Spleen (tissue), 11 donors: ENCODE results near the gene ITFG1. TPM values are rescaled to one million over a fixed set of nuclear protein-coding genes. Genes with fewer than 3 reads are reported as not detected.

ENCODE experiments used
- DNase-seq: peaks from one replicate; pipeline ENCODE4 v3.0.0-alpha.2; 2020
- H3K27ac ChIP-seq, 8 donors: fragments of 200-600 bp; sonication (generic) in 7 of 8; 1 replicate in 4 of 8; 2 replicates in 4 of 8; pipeline versions ENCODE4 v1.5.0 to v1.8.0; 2016 to 2021; ENCODE audit warnings: inconsistent platforms in 4 of 8, mild to moderate bottlenecking in 4 of 8, moderate library complexity in 1 of 8
- H3K27me3 ChIP-seq, 7 donors: fragments of 200-600 bp; sonication (generic) in 6 of 7; replicated peaks in 1 of 7; 1 replicate in 4 of 7; 2 replicates in 3 of 7; pipeline versions ENCODE4 v1.5.0 to v1.8.0; 2016 to 2021; ENCODE audit warnings: inconsistent platforms in 3 of 7, mild to moderate bottlenecking in 1 of 7
- H3K36me3 ChIP-seq, 6 donors: fragments of 200-600 bp; sonication (generic) in 5 of 6; 1 replicate in 4 of 6; 2 replicates in 2 of 6; pipeline versions ENCODE4 v1.5.0 to v1.8.0; 2016 to 2021; ENCODE audit warnings: inconsistent platforms in 2 of 6
- H3K4me1 ChIP-seq, 6 donors: fragments of 200-600 bp; sonication (generic) in 5 of 6; 1 replicate in 3 of 6; 2 replicates in 3 of 6; pipeline versions ENCODE4 v1.5.0 to v1.8.0; 2016 to 2021; ENCODE audit warnings: inconsistent platforms in 3 of 6
- H3K4me3 ChIP-seq, 8 donors: fragments of 200-600 bp; sonication (generic) in 7 of 8; 1 replicate in 4 of 8; 2 replicates in 4 of 8; pipeline versions ENCODE4 v1.5.0 to v1.8.0; 2016 to 2021; ENCODE audit warnings: inconsistent platforms in 4 of 8, mild to moderate bottlenecking in 4 of 8, moderate library complexity in 2 of 8
- H3K9me3 ChIP-seq, 8 donors: fragments of 200-600 bp; sonication (generic) in 7 of 8; 1 replicate in 4 of 8; 2 replicates in 4 of 8; pipeline versions ENCODE4 v1.5.0 to v1.8.0; 2016 to 2021; ENCODE audit warnings: inconsistent platforms in 4 of 8
- POLR2A ChIP-seq, 3 donors: fragments of 450-650 bp; IDR thresholded peaks; one replicate each; pipeline ENCODE4 v1.5.1; 2017; ENCODE audit warnings: antibody characterized with exemption in 3 of 3, mild to moderate bottlenecking in 1 of 3
- POLR2AphosphoS5 ChIP-seq, 3 donors: sonication (generic); formaldehyde crosslinking; IDR thresholded peaks; one replicate each; pipeline ENCODE4 v1.5.1; 2017; ENCODE audit warnings: antibody characterized with exemption in 3 of 3
- WGBS, 5 donors: extraction: QIAGEN DNeasy Blood & Tissue Kit in 3 of 5; methylation state at CpG; one replicate each; pipeline versions ENCODE4 v1.1.5 to v1.1.7; 2013 to 2018; 5-methylcytosine and 5-hydroxymethylcytosine counted together
- intact Hi-C: fragments of 100-400 bp; cut with DNase I; formaldehyde crosslinking; loops from one replicate; pipeline ENCODE4 v1.15.0; 2023; ENCODE audit warnings: low total_unique reads
- polyA plus RNA-seq, 3 donors: library from polyadenylated mRNA; stranded (reverse); fragments of 200-250 nt; gene quantifications; one replicate each; pipeline ENCODE4 v1.2.1, GENCODE V29; 2013
- total RNA-seq, 7 donors: library from RNA; depleted of rRNA in 3 of 7; stranded (reverse); fragments of >200 nt in 3 of 7; fragmentation: NEBNext Ultra II Directional in 4 of 7; extraction: Animal tissue kit (Norgen Biotek cat#: 25700) in 4 of 7; gene quantifications; one replicate each; pipeline versions ENCODE4 v1.1.0 to v1.2.1, GENCODE V29; 2016 to 2021
- TF ChIP-seq, protein P1 (sequence below), 11 experiments: fragments of 200-600 bp in 7 of 11; fragments of 450-650 bp in 4 of 11; sonication (generic) in 4 of 11; IDR thresholded peaks in 8 of 11; conservative IDR thresholded peaks in 3 of 11; 1 replicate in 7 of 11; 2 replicates in 4 of 11; pipeline versions ENCODE4 v1.4.0 to v1.8.0; 2016 to 2021; ENCODE audit warnings: antibody characterized with exemption in 11 of 11, inconsistent platforms in 4 of 11, mild to moderate bottlenecking in 1 of 11
- donor health status: healthy with polysubstance abuse.
- donor health status: DM: no; HTN: no; CAD: no; lungs with moderate emphysema.
- donor health status: DM: no; HTN: no; CAD: no.
- donor health status: Bipolar disorder and iron deficiency.
- donor health status: healthy.
- donor health status: DM: no; HTN: no; CAD: no.
- donor health status: DM: yes; HTN: yes; CAD: no.

ITFG1 gene
- total and polyA plus RNA-seq, 10 donors, result 9.0 to 62.3 (median 47.6) TPM

- Histone ChIP-seq H3K4me3 (peak overlapping the region in 6 of 8 donors; percentile 4 to 56 (median 20)), H3K27me3 (no peaks in the 10 kb centered on the region), H3K4me1 (peaks cover 0 to 55% (median 21%) of the 10 kb centered on the region in 6 donors), H3K36me3 (peaks cover 0 to 45% (median 9%) of the 10 kb centered on the region in 6 donors), H3K9me3 (peaks cover 0 to 40% (median 30%) of the 10 kb centered on the region in 8 donors), H3K27ac (peak overlapping the region; percentile 50 to 91 (median 80))
- DNase-seq, result no peak
- TF ChIP-seq, protein P1, sequence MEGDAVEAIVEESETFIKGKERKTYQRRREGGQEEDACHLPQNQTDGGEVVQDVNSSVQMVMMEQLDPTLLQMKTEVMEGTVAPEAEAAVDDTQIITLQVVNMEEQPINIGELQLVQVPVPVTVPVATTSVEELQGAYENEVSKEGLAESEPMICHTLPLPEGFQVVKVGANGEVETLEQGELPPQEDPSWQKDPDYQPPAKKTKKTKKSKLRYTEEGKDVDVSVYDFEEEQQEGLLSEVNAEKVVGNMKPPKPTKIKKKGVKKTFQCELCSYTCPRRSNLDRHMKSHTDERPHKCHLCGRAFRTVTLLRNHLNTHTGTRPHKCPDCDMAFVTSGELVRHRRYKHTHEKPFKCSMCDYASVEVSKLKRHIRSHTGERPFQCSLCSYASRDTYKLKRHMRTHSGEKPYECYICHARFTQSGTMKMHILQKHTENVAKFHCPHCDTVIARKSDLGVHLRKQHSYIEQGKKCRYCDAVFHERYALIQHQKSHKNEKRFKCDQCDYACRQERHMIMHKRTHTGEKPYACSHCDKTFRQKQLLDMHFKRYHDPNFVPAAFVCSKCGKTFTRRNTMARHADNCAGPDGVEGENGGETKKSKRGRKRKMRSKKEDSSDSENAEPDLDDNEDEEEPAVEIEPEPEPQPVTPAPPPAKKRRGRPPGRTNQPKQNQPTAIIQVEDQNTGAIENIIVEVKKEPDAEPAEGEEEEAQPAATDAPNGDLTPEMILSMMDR (IDR thresholded peaks at IDR 0.05 in 8 of 11, conservative IDR thresholded peaks at IDR 0.05 in 3 of 11), result no peak
- intact Hi-C loops, result no loop called here
- WGBS, 5 donors, result 51 to 59% (median 59%) methylated on average over 9 of the region's 9 CpGs
These were observed 32.8 kb upstream of the ITFG1 start for GRCh38 chr16:47493381-47494337.

- H3K4me1 ChIP-seq, result peaks cover 0 to 55% (median 21%) of the 10 kb centered on the region in 6 donors
These were observed 31.8 kb upstream of the ITFG1 start for GRCh38 chr16:47492428-47493377.

GRCh38 chr16:47492036-47492427 is 31.2 kb upstream of the ITFG1 start:
- H3K27me3 ChIP-seq, result no peaks in the 10 kb centered on the region
- TF ChIP-seq, protein P1 (IDR thresholded peaks at IDR 0.05 in 8 of 11, conservative IDR thresholded peaks at IDR 0.05 in 3 of 11), result no peak
- TF ChIP-seq POLR2A (IDR thresholded peaks at IDR 0.05), result no peak
- no peak for TF ChIP-seq POLR2AphosphoS5 (IDR thresholded peaks at IDR 0.05)
- peaks cover 0 to 53% (median 39%) of the 10 kb centered on the region in 8 donors for H3K9me3 ChIP-seq
- intact Hi-C loops, result no loop called here
- peaks cover 0 to 45% (median 2%) of the 10 kb centered on the region in 6 donors for H3K36me3 ChIP-seq
- no peak for DNase-seq
- H3K4me1 ChIP-seq, result peaks cover 0 to 55% (median 21%) of the 10 kb centered on the region in 6 donors
- H3K27ac ChIP-seq, result peak overlapping the region in 7 of 8 donors; percentile 66 to 91 (median 85)
- H3K4me3 ChIP-seq, result peak overlapping the region in 3 of 8 donors; percentile 20 to 56 (median 32)
- 65 to 81% (median 72%) methylated on average over 1 of the region's 1 CpG for WGBS, 5 donors

More at GRCh38 chr16:47492428-47493377, 31.8 kb upstream of the ITFG1 start:
- Histone ChIP-seq H3K27me3 (no peaks in the 10 kb centered on the region), H3K4me3 (peak overlapping the region in 6 of 8 donors; percentile 4 to 56 (median 20)), H3K36me3 (peaks cover 0 to 45% (median 4%) of the 10 kb centered on the region in 6 donors), H3K9me3 (peaks cover 0 to 49% (median 38%) of the 10 kb centered on the region in 8 donors), H3K27ac (peak overlapping the region; percentile 50 to 91 (median 80))
- peak; percentile 83 for DNase-seq
- WGBS, 5 donors, result 56 to 67% (median 62%) methylated on average over 10 of the region's 10 CpGs
- intact Hi-C loops, result no loop called here
- TF ChIP-seq POLR2AphosphoS5 (IDR thresholded peaks at IDR 0.05) (peak; percentile 50 to 81 (median 71)), POLR2A (IDR thresholded peaks at IDR 0.05) (no peak)

DNA sequence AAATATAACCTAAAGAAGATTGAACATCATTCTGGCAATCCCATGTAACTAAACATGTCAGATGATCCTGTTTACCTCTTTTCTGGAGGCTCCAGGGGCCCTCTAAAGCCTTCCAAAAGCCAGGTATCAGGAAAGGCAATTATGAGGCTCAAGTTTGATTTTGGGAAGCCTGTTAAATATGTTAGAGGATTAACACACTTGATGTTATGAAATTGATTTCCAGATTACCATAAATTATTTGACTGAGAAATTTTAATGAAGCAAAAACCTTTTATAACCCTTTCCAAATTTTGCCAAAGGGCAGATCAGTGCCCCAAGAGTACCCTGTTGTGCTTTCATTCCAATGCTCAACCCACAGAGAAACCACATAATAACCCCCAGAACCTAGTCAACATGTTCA is 29.6 kb upstream of the ITFG1 start:
- peak overlapping the region in 3 of 8 donors; percentile 14 to 86 (median 18) for H3K27ac ChIP-seq
- peaks cover 0 to 56% (median 2%) of the 10 kb centered on the region in 6 donors for H3K36me3 ChIP-seq
- TF ChIP-seq POLR2A (IDR thresholded peaks at IDR 0.05) (no peak), POLR2AphosphoS5 (IDR thresholded peaks at IDR 0.05) (no peak)
- TF ChIP-seq, protein P1 (IDR thresholded peaks at IDR 0.05 in 8 of 11, conservative IDR thresholded peaks at IDR 0.05 in 3 of 11), result no peak
- no peak for DNase-seq
- H3K9me3 ChIP-seq, result peaks cover 0 to 53% (median 39%) of the 10 kb centered on the region in 8 donors
- H3K27me3 ChIP-seq, result no peaks in the 10 kb centered on the region
- H3K4me1 ChIP-seq, result peaks cover 0 to 54% (median 21%) of the 10 kb centered on the region in 6 donors
- H3K4me3 ChIP-seq, result no peak overlapping the region
- intact Hi-C loops, result no loop called here
